GM23248 (cell line): ENCODE data around the gene TP53I3. TPM values are rescaled to one million over a fixed set of nuclear protein-coding genes. Genes with fewer than 3 reads are reported as not detected.

Experiments
- DNase-seq: peaks from one replicate; pipeline ENCODE4 v3.0.0-alpha.2; 2015
- H2AFZ ChIP-seq: fragments of 200-600 bp; sonication (generic); 2 replicates; pipeline ENCODE4 v1.6.1; 2016; ENCODE audit warnings: antibody characterized with exemption
- H3F3A ChIP-seq: fragments of 200-600 bp; sonication (generic); 2 replicates; pipeline ENCODE4 v1.6.1; 2016; ENCODE audit warnings: mild to moderate bottlenecking, antibody characterized with exemption, mixed run types; ENCODE audit not compliant: insufficient read depth
- H3K27ac ChIP-seq: fragments of 200-600 bp; sonication (generic); 2 replicates; pipeline ENCODE4 v1.5.1; 2016; ENCODE audit warnings: mild to moderate bottlenecking
- H3K27me3 ChIP-seq: fragments of 200-600 bp; sonication (generic); replicated peaks from 2 replicates; pipeline ENCODE4 v1.6.1; 2016; ENCODE audit warnings: mild to moderate bottlenecking; ENCODE audit not compliant: insufficient read depth
- H3K36me3 ChIP-seq: fragments of 200-600 bp; sonication (generic); 2 replicates; pipeline ENCODE4 v1.6.1; 2016; ENCODE audit warnings: low read depth, mild to moderate bottlenecking
- H3K4me1 ChIP-seq: fragments of 200-600 bp; sonication (generic); 2 replicates; pipeline ENCODE4 v1.6.1; 2016; ENCODE audit warnings: mild to moderate bottlenecking; ENCODE audit not compliant: insufficient read depth
- H3K4me2 ChIP-seq: fragments of 200-600 bp; sonication (generic); one replicate; pipeline ENCODE4 v1.6.1; 2016; ENCODE audit warnings: mild to moderate bottlenecking; ENCODE audit not compliant: unreplicated experiment
- H3K4me3 ChIP-seq: fragments of 200-600 bp; sonication (generic); 2 replicates; pipeline ENCODE4 v1.5.1; 2016; ENCODE audit warnings: mild to moderate bottlenecking
- H3K79me2 ChIP-seq: fragments of 200-600 bp; sonication (generic); 2 replicates; pipeline ENCODE4 v1.6.1; 2016; ENCODE audit warnings: mild to moderate bottlenecking; ENCODE audit not compliant: insufficient read depth
- H3K9ac ChIP-seq: fragments of 200-600 bp; sonication (generic); 2 replicates; pipeline ENCODE4 v1.6.1; 2016; ENCODE audit warnings: mild to moderate bottlenecking
- H3K9me2 ChIP-seq: fragments of 200-600 bp; sonication (generic); 2 replicates; pipeline ENCODE4 v1.6.1; 2016; ENCODE audit warnings: mixed run types, mild to moderate bottlenecking, moderate library complexity; ENCODE audit not compliant: insufficient read depth
- H3K9me3 ChIP-seq: fragments of 200-600 bp; sonication (generic); one replicate; pipeline ENCODE4 v1.6.1; 2017; ENCODE audit warnings: low read depth
- H4K20me1 ChIP-seq: fragments of 200-600 bp; sonication (generic); 2 replicates; pipeline ENCODE4 v1.6.0; 2016; ENCODE audit not compliant: insufficient read depth
- EZH2 ChIP-seq: fragments of 200-600 bp; sonication (generic); IDR thresholded peaks from 2 replicates; pipeline ENCODE4 v1.6.1; 2018; ENCODE audit warnings: antibody characterized with exemption, mild to moderate bottlenecking; ENCODE audit not compliant: insufficient read depth, poor library complexity, severe bottlenecking
- EZH2phosphoT487 ChIP-seq: fragments of 200-600 bp; sonication (generic); IDR thresholded peaks from 2 replicates; pipeline ENCODE4 v1.6.1; 2018; ENCODE audit warnings: antibody characterized with exemption, moderate library complexity, mild to moderate bottlenecking, low read depth; ENCODE audit not compliant: insufficient read depth
- WGBS, 2 experiments: methylation state at CpG; one replicate each; pipeline ENCODE4 v1.1.6; 2015 to 2017; ENCODE audit warnings: low lambda C conversion rate in 2 of 2, low coverage in 1 of 2; ENCODE audit errors: missing lambda C conversion rate in 2 of 2; 5-methylcytosine and 5-hydroxymethylcytosine counted together
- in situ Hi-C: fragments of 300-500 bp; cut with MboI; formaldehyde crosslinking; loops from 2 replicates; pipeline ENCODE4 v1.15.0; 2020
- polyA plus RNA-seq: library from polyadenylated mRNA; unstranded; fragments of >200 nt; fragmentation: Nextera tagmentation; extraction: Ambion mirVana; gene quantifications from 2 replicates; pipeline ENCODE4 v1.2.1, GENCODE V29; 2016
- total RNA-seq: library from RNA; depleted of rRNA; stranded (reverse); fragments of >200 nt; shearing (Covaris generic); gene quantifications from 2 replicates; pipeline ENCODE4 v1.2.3, GENCODE V29; 2014

TP53I3 gene
- total and polyA plus RNA-seq, 2 experiments from 2014 or later = 76.2 to 81.7 TPM

GRCh38 chr2:24088821-24089359 lies 4.3 kb upstream of the TP53I3 start:
- H3K9ac ChIP-seq = no peak overlapping the region
- H3K9me3 ChIP-seq = no peaks in the 10 kb centered on the region
- H3K9me2 ChIP-seq = no peaks in the 10 kb centered on the region
- in situ Hi-C loops = no loop called here
- H3K36me3 ChIP-seq = no peaks in the 10 kb centered on the region
- H3K27ac ChIP-seq = no peak overlapping the region
- 0 out of 2 replicates have a peak, but pooled peaks cover 6% of the 10 kb centered on the region for H3K4me1 ChIP-seq
- H3K79me2 ChIP-seq = no peaks in the 10 kb centered on the region
- no peaks in the 10 kb centered on the region for H4K20me1 ChIP-seq
- H3K4me3 ChIP-seq = no peak overlapping the region
- 0 out of 2 replicates have a peak, but pooled peaks cover 4% of the 10 kb centered on the region for H3F3A ChIP-seq
- no peak overlapping the region for H2AFZ ChIP-seq
- 73 to 81% methylated on average over 2 of the region's 2 CpGs for WGBS, 2 experiments
- no peaks in the 10 kb centered on the region for H3K27me3 ChIP-seq
- H3K4me2 ChIP-seq = no peak overlapping the region
- TF ChIP-seq EZH2phosphoT487 (no peak), EZH2 (no peak)
- DNase-seq = no peak

- Histone ChIP-seq H3K4me2 (no peak overlapping the region), H3F3A (0 out of 2 replicates have a peak, but pooled peaks cover 10% of the 10 kb centered on the region), H3K27ac (no peak overlapping the region), H3K9ac (no peak overlapping the region), H3K9me2 (no peaks in the 10 kb centered on the region), H3K9me3 (no peaks in the 10 kb centered on the region), H4K20me1 (no peaks in the 10 kb centered on the region), H3K79me2 (peaks cover 12% of the 10 kb centered on the region; the same call in 1 of the 2 replicates), H3K4me3 (no peak overlapping the region), H2AFZ (no peak overlapping the region), H3K4me1 (0 out of 2 replicates have a peak, but pooled peaks cover 6% of the 10 kb centered on the region), H3K36me3 (peaks cover 5% of the 10 kb centered on the region; the same call in 1 of the 2 replicates), H3K27me3 (no peaks in the 10 kb centered on the region)
- 66 to 85% methylated on average over 3 of the region's 3 CpGs for WGBS, 2 experiments
- no peak for DNase-seq
- no peak for TF ChIP-seq EZH2
- TF ChIP-seq EZH2phosphoT487 = no peak
- in situ Hi-C loops = no loop called here
Measured at GRCh38 chr2:24087032-24087431, 2.4 kb upstream of the TP53I3 start.

- no peak overlapping the region for H3K27ac ChIP-seq
- peaks cover 12% of the 10 kb centered on the region; the same call in 1 of the 2 replicates for H3K79me2 ChIP-seq
- H3K9me3 ChIP-seq = no peaks in the 10 kb centered on the region
- H3K9me2 ChIP-seq = no peaks in the 10 kb centered on the region
- no peak for DNase-seq
- no peak overlapping the region for H3K4me2 ChIP-seq
- 0 out of 2 replicates have a peak, but pooled peaks cover 6% of the 10 kb centered on the region for H3K4me1 ChIP-seq
- H4K20me1 ChIP-seq = no peaks in the 10 kb centered on the region
- H2AFZ ChIP-seq = no peak overlapping the region
- 0 out of 2 replicates have a peak, but pooled peaks cover 10% of the 10 kb centered on the region for H3F3A ChIP-seq
- no peak overlapping the region for H3K9ac ChIP-seq
- no peak for TF ChIP-seq EZH2phosphoT487
- no peak for TF ChIP-seq EZH2
- H3K36me3 ChIP-seq = peaks cover 6% of the 10 kb centered on the region; the same call in 1 of the 2 replicates
- in situ Hi-C loops = no loop called here
- H3K27me3 ChIP-seq = no peaks in the 10 kb centered on the region
- H3K4me3 ChIP-seq = no peak overlapping the region
- WGBS, 2 experiments = 91 to 100% methylated on average over 1 of the region's 1 CpG
Measured at GRCh38 chr2:24086241-24086640, 1.6 kb upstream of the TP53I3 start.

GRCh38 chr2:24085200-24085489 lies 511 bp upstream of the TP53I3 start:
- Histone ChIP-seq H3F3A (0 out of 2 replicates have a peak, but pooled peaks cover 10% of the 10 kb centered on the region), H2AFZ (peak overlapping the region; percentile 97), H3K36me3 (peaks cover 6% of the 10 kb centered on the region; the same call in 1 of the 2 replicates), H3K27ac (peak overlapping the region; percentile 77), H3K4me3 (peak overlapping the region; percentile 90), H3K4me1 (0 out of 2 replicates have a peak, but pooled peaks cover 6% of the 10 kb centered on the region), H4K20me1 (no peaks in the 10 kb centered on the region), H3K9ac (peak overlapping the region; percentile 87), H3K27me3 (no peaks in the 10 kb centered on the region), H3K4me2 (peak overlapping the region; percentile 85), H3K9me2 (no peaks in the 10 kb centered on the region), H3K79me2 (peaks cover 12% of the 10 kb centered on the region; the same call in 1 of the 2 replicates), H3K9me3 (no peaks in the 10 kb centered on the region)
- no peak for TF ChIP-seq EZH2phosphoT487
- no peak for TF ChIP-seq EZH2
- peak; percentile 58 for DNase-seq
- WGBS, 2 experiments = 11 to 12% methylated on average over 10 to 11 of the region's 11 CpGs
- in situ Hi-C loops = no loop called here
